ENCODE data around the gene NINJ2. TPM values are rescaled to one million over a fixed set of nuclear protein-coding genes. Genes with fewer than 3 reads are reported as not detected.
"Not testable (repeated sequence)": the region's sequence is repeated elsewhere in the genome, so short reads cannot be mapped to it uniquely, and the experiment has no call there.

NINJ2 gene
- total RNA-seq, 1 donor from 2014 or later, result not detected

DNA sequence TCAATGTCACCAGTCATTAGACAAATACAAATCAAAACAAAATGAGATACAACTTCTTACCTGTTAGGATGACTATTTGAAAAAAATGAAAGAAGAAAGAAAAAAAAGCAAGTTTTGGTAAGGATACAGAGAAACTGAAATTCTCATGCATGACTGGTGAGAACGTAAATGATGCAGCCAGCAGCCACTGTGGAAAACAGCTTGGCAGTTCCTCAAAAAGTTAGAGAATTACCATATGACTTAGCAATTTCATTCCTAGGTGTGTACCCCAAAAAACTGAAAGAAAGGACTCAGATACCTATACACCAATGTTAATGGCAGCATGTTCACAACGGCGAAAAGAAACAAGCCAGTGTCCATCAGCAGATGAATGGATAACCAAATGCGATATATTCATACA lies 26.6 kb downstream of the NINJ2 start:
- no peak for DNase-seq (ENCODE audit: extremely low spot score, unreplicated experiment)
- no peak overlapping the region for H3K27ac Mint-ChIP-seq

DNA sequence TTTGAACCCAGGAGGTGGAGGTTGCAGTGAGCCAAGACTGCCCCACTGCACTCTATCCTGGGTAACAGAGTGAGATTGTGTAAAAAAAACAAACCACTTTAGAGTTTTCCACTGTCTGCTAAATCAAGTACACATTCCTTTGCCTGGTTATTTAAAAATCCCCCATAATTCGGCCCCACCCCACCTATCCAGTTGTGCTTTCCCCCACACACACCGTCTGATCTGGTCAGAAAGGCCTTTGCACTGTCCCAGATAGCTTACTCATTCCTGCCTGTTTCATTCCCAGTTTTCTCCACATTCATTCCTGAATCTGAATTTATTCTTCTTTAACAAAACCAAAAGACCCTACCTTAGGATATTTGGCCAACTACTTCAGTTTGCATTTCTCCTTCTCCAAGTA lies 29.5 kb downstream of the NINJ2 start:
- Mint-ChIP-seq H3K4me1 (ENCODE audit: unreplicated experiment) (peaks cover 14% of the 10 kb centered on the region), H3K27ac (peak overlapping the region; percentile 93), H3K9me3 (no peaks in the 10 kb centered on the region), H3K4me3 (peak overlapping the region; percentile 21), H3K36me3 (no peaks in the 10 kb centered on the region), H3K27me3 (no peaks in the 10 kb centered on the region)
- TF ChIP-seq, protein P1, sequence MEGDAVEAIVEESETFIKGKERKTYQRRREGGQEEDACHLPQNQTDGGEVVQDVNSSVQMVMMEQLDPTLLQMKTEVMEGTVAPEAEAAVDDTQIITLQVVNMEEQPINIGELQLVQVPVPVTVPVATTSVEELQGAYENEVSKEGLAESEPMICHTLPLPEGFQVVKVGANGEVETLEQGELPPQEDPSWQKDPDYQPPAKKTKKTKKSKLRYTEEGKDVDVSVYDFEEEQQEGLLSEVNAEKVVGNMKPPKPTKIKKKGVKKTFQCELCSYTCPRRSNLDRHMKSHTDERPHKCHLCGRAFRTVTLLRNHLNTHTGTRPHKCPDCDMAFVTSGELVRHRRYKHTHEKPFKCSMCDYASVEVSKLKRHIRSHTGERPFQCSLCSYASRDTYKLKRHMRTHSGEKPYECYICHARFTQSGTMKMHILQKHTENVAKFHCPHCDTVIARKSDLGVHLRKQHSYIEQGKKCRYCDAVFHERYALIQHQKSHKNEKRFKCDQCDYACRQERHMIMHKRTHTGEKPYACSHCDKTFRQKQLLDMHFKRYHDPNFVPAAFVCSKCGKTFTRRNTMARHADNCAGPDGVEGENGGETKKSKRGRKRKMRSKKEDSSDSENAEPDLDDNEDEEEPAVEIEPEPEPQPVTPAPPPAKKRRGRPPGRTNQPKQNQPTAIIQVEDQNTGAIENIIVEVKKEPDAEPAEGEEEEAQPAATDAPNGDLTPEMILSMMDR (conservative IDR thresholded peaks at IDR 0.05), result no peak
- no peak for DNase-seq (ENCODE audit: extremely low spot score, unreplicated experiment)

More for the DNA sequence above, 26.6 kb downstream of the NINJ2 start:
- H3K4me3 Mint-ChIP-seq, result no peak overlapping the region
- H3K4me1 Mint-ChIP-seq (ENCODE audit: unreplicated experiment), result peaks cover 12% of the 10 kb centered on the region
- TF ChIP-seq, protein P1 (conservative IDR thresholded peaks at IDR 0.05), result no peak
- H3K36me3 Mint-ChIP-seq, result no peaks in the 10 kb centered on the region
- H3K9me3 Mint-ChIP-seq, result no peaks in the 10 kb centered on the region
- H3K27me3 Mint-ChIP-seq, result no peaks in the 10 kb centered on the region

DNA sequence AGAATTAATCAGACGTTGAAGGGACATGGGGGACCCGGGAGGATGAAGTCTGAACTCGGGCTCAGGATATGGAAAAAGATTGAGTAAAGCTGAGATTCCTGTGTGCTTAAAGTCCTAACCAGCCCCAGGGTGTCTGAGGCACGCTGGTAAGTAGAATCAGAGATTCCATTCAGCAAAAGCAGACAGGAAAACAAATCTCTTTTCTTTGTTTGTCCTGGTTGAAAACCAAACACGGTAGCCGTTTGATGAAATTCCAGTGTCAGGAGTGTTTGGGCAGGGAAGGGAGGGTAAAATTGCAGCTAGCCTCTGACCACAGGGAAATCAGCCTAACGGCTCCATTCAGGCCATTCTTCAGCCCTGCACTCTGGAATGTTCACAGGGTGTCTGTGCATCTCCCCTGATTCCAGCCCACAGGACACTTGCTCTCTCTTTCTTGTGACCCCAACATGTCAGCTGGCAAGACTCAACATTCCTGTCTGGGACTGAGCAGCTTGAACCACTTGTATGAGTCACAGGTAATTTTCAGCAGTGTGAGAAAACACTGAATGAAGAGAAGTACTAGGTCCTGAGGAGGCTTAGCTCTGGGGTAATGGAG lies 31.0 kb downstream of the NINJ2 start:
- TF ChIP-seq, protein P1 (conservative IDR thresholded peaks at IDR 0.05), result no peak
- no peak for DNase-seq (ENCODE audit: extremely low spot score, unreplicated experiment)
- no peaks in the 10 kb centered on the region for H3K9me3 Mint-ChIP-seq
- H3K4me1 Mint-ChIP-seq (ENCODE audit: unreplicated experiment), result peaks cover 14% of the 10 kb centered on the region
- H3K27ac Mint-ChIP-seq, result peak overlapping the region; percentile 93
- peak overlapping the region; percentile 12 for H3K4me3 Mint-ChIP-seq
- H3K27me3 Mint-ChIP-seq, result no peaks in the 10 kb centered on the region
- no peaks in the 10 kb centered on the region for H3K36me3 Mint-ChIP-seq

DNA sequence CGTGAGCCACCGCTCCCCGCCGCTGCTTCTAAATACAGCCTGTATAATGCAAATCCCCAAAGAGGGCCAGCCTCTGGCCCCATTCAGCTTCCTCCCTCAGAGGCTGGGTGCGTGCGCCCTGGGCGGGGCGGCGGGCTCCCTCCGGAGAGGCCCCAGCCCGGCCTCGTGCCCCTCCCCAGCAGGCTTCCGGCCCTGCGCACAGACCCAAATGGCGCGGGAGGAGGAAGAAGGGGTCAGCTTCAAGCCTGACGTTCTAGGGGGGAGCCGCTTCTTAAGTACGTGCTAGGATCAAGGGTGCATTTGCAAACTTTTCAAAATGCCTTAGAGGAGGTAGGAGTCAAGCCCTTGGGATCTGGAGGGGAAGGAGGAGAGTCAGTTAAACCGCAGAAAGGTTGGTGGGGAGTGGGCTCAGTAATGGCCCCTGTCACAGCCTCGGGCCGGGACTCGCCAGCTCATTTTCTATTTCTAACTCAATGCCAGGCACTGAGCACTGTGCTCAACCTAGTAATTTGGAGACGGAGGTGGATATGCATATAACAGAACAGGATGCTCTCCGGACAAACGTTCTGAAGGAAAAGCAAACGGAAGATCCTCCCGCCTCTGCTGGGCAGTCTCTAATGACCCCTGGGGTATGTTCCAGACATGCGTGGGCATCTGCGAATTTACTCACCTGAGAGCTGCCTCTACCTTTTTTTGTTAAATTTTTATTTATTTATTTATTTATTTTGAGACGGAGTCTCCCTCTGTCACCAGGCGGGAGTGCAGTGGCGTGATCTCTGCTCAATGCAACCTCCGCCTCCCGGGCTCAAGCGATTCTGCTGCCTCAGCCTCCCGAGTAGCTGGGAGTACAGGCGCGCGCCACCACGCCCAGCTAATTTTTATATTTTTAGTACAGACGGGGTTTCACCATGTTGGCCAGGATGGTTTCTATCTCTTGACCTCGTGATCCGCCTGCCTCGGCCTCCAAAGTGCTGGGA lies 32.3 kb downstream of the NINJ2 start:
- H3K27ac Mint-ChIP-seq, result peak overlapping the region; percentile 93
- no peaks in the 10 kb centered on the region for H3K9me3 Mint-ChIP-seq
- no peak for DNase-seq (ENCODE audit: extremely low spot score, unreplicated experiment)
- peak overlapping the region; percentile 12 for H3K4me3 Mint-ChIP-seq
- TF ChIP-seq, protein P1 (conservative IDR thresholded peaks at IDR 0.05), result no peak
- peaks cover 14% of the 10 kb centered on the region for H3K4me1 Mint-ChIP-seq (ENCODE audit: unreplicated experiment)
- H3K27me3 Mint-ChIP-seq, result no peaks in the 10 kb centered on the region
- no peaks in the 10 kb centered on the region for H3K36me3 Mint-ChIP-seq

DNA sequence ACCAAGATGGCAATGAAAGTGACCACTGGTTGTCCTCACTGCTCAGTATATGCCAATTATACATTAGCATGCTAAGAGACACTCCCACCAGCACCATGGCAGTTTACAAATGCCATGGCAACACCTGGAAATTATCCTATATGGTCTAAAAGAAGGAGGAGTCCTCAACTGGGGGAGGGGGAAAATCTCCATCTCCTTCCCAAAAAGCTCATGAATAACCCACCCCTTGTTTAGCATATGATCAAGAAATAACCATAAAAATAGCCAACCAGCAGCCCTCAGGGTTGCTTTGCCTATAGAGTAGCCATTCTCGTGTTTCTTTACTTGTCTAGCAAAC lies 34.5 kb downstream of the NINJ2 start:
- not testable (repeated sequence) for H3K4me3 Mint-ChIP-seq; DNase-seq (ENCODE audit: extremely low spot score, unreplicated experiment); H3K27me3 Mint-ChIP-seq; H3K9me3 Mint-ChIP-seq; H3K36me3 Mint-ChIP-seq; H3K27ac Mint-ChIP-seq
- H3K4me1 Mint-ChIP-seq (ENCODE audit: unreplicated experiment), result peaks cover 14% of the 10 kb centered on the region
